Stomach (tissue), 4 donors: ENCODE data around the gene SGMS1.

ENCODE experiments used
- CTCF ChIP-seq, 7 experiments: fragments of 450-650 bp in 4 of 7; fragments of 200-600 bp in 3 of 7; sonication (generic) in 3 of 7; IDR thresholded peaks; one replicate each; pipeline ENCODE4 v1.5.1; 2016 to 2019; ENCODE audit warnings: antibody characterized with exemption in 7 of 7, control low read depth in 2 of 7, mild to moderate bottlenecking in 1 of 7
- EP300 ChIP-seq: sonication (generic); formaldehyde crosslinking; IDR thresholded peaks from one replicate; pipeline ENCODE4 v1.6.1; 2017; ENCODE audit warnings: antibody characterized with exemption
- POLR2A ChIP-seq, 4 donors: fragments of 450-650 bp; IDR thresholded peaks; one replicate each; pipeline ENCODE4 v1.6.1; 2016; ENCODE audit warnings: antibody characterized with exemption in 4 of 4, control low read depth in 2 of 4, mild to moderate bottlenecking in 1 of 4, moderate library complexity in 1 of 4
- POLR2AphosphoS5 ChIP-seq, 3 donors: sonication (generic); formaldehyde crosslinking; IDR thresholded peaks; one replicate each; pipeline ENCODE4 v1.6.1; 2016; ENCODE audit warnings: antibody characterized with exemption in 3 of 3

- TF ChIP-seq CTCF (IDR thresholded peaks at IDR 0.05) (no peak), POLR2A (IDR thresholded peaks at IDR 0.05) (no peak), POLR2AphosphoS5 (IDR thresholded peaks at IDR 0.05) (no peak), EP300 (no peak)
These were observed 7.3 kb upstream of the SGMS1 start for GRCh38 chr10:50631052-50631451.
